SIG-M5 (cell line): ENCODE data around the gene GRK5.

Experiments used
- DNase-seq: peaks from one replicate; lab custom pipeline; 2025; lab: John Stamatoyannopoulos, UW

GRK5 gene

GRCh38 chr10:119316002-119316358, 108.6 kb downstream of the GRK5 start:
- DNase-seq, result no peak

GRCh38 chr10:119316729-119317097, 109.3 kb downstream of the GRK5 start:
- DNase-seq, result no peak

- DNase-seq, result no peak
These were observed 111.2 kb downstream of the GRK5 start for GRCh38 chr10:119318411-119319160.

- no peak for DNase-seq
These were observed 112.0 kb downstream of the GRK5 start for GRCh38 chr10:119319161-119319919.

GRCh38 chr10:119319920-119320258, 112.5 kb downstream of the GRK5 start:
- no peak for DNase-seq

GRCh38 chr10:119320981-119321380, 113.6 kb downstream of the GRK5 start:
- DNase-seq, result no peak

- no peak for DNase-seq
These were observed 116.0 kb downstream of the GRK5 start for GRCh38 chr10:119323085-119324016.

GRCh38 chr10:119325131-119325530, 117.8 kb downstream of the GRK5 start:
- no peak for DNase-seq

- no peak for DNase-seq
These were observed 118.8 kb downstream of the GRK5 start for GRCh38 chr10:119326167-119326566.

GRCh38 chr10:119327096-119327745, 119.8 kb downstream of the GRK5 start:
- no peak for DNase-seq

GRCh38 chr10:119328223-119328622, 120.9 kb downstream of the GRK5 start:
- DNase-seq, result no peak

- DNase-seq, result no peak
These were observed 123.0 kb downstream of the GRK5 start for GRCh38 chr10:119330342-119330741.

- DNase-seq, result no peak
These were observed 123.7 kb downstream of the GRK5 start for GRCh38 chr10:119331061-119331460.

GRCh38 chr10:119333146-119333792, 125.9 kb downstream of the GRK5 start:
- no peak for DNase-seq

- no peak for DNase-seq
These were observed 128.4 kb downstream of the GRK5 start for GRCh38 chr10:119335671-119336353.

GRCh38 chr10:119336599-119336998, 129.2 kb downstream of the GRK5 start:
- DNase-seq, result no peak

- DNase-seq, result no peak
These were observed 129.9 kb downstream of the GRK5 start for GRCh38 chr10:119337223-119337622.

GRCh38 chr10:119337796-119338432, 130.5 kb downstream of the GRK5 start:
- no peak for DNase-seq

- no peak for DNase-seq
These were observed 131.7 kb downstream of the GRK5 start for GRCh38 chr10:119339109-119339508.

- DNase-seq, result no peak
These were observed 133.6 kb downstream of the GRK5 start for GRCh38 chr10:119340893-119341458.
